Duodenal mucosa (tissue), 2 donors: ENCODE data around the gene CXCL6.

ENCODE experiments used
- H3K27ac ChIP-seq: one replicate; pipeline ENCODE4 v1.7.0; 2013; ENCODE audit warnings: low read depth, low read length
- H3K27me3 ChIP-seq, 2 donors: one replicate each; pipeline ENCODE4 v1.7.0; 2013; ENCODE audit warnings: low read length in 2 of 2, control low read depth in 1 of 2; ENCODE audit not compliant: insufficient read depth in 2 of 2, control insufficient read depth in 1 of 2
- H3K36me3 ChIP-seq, 2 donors: one replicate each; pipeline ENCODE4 v1.7.0; 2013; ENCODE audit warnings: low read length in 2 of 2, control low read depth in 1 of 2; ENCODE audit not compliant: insufficient read depth in 2 of 2, control insufficient read depth in 1 of 2
- H3K4me1 ChIP-seq, 2 donors: one replicate each; pipeline ENCODE4 v1.7.0; 2013; ENCODE audit warnings: low read length in 2 of 2, control low read depth in 1 of 2; ENCODE audit not compliant: insufficient read depth in 2 of 2, control insufficient read depth in 1 of 2
- H3K4me3 ChIP-seq, 2 donors: one replicate each; pipeline ENCODE4 v1.7.0; 2013; ENCODE audit warnings: low read length in 2 of 2, low read depth in 1 of 2
- H3K9ac ChIP-seq, 2 donors: one replicate each; pipeline ENCODE4 v1.7.0; 2013; ENCODE audit warnings: low read length in 2 of 2, low read depth in 1 of 2
- H3K9me3 ChIP-seq, 2 donors: one replicate each; pipeline ENCODE4 v1.7.0; 2013; ENCODE audit warnings: low read length in 2 of 2, control low read depth in 1 of 2; ENCODE audit not compliant: control insufficient read depth in 1 of 2

Gene CXCL6

DNA sequence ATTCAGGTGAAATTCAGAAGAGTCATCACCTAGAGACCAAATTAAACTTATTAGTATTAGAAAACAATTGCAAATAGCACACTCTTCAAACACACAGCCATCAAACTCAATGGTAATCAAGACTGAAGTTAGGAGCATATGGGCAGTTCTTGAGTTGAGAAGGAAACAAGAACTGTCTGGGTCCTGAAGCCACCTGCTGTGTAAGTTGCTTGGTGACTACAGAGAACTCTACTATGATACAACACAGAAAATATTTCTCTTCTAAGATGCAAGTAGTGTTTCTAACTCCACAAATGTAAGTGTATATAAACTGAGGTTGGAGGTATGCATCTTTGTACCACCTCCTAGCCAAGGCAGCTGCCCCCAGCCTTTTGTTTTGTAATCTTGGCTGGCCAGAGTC lies 16.3 kb downstream of the CXCL6 start:
- Histone ChIP-seq H3K27me3 (peaks cover 0 to 3% of the 10 kb centered on the region in 2 donors), H3K4me3 (peak overlapping the region in 1 of 2 donors; percentile 48), H3K36me3 (no peaks in the 10 kb centered on the region)

GRCh38 chr4:73853246-73853704 lies 16.8 kb downstream of the CXCL6 start, which contains the start of gene PF4V1:
PF4V1 (plus strand) TSS chr4:73853296; CDS start chr4:73853363, 67 bp downstream.
- H3K4me3 ChIP-seq, result peak within 1 kb of the TSS; percentile 44 to 48

More for the DNA sequence above, 16.3 kb downstream of the CXCL6 start:
- Histone ChIP-seq H3K9ac (no peak overlapping the region), H3K4me1 (peaks cover 6 to 8% of the 10 kb centered on the region in 2 donors), H3K27ac (no peak overlapping the region), H3K9me3 (no peaks in the 10 kb centered on the region)

DNA sequence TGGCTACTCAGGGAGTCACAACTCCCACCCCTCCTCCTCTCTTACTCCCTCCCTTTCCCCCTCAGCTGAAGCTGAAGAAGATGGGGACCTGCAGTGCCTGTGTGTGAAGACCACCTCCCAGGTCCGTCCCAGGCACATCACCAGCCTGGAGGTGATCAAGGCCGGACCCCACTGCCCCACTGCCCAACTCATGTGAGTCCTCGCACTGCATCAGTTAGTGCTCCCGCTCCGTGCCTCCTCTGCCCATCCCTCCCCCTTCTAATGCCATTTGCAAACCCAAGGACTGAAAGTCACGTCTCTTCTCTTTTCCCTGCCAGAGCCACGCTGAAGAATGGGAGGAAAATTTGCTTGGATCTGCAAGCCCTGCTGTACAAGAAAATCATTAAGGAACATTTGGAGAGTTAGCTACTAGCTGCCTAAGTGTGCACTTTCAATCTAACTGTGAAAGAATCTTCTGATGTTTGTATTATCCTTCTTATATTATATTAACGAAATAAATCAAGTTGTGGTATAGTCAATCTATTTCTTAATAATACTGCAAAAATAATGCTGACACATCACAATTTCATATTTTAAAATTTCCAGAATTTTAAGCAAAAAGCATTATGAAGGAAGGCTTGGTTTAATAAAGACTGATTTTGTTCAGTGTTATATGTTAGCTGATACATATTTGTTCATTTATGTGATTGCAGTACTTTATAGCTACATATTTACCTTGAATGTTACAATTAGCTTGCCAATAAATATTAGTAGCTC lies 17.4 kb downstream of the CXCL6 start:
- Histone ChIP-seq H3K9ac (no peak overlapping the region), H3K9me3 (no peaks in the 10 kb centered on the region), H3K4me3 (peak overlapping the region; percentile 44 to 48)

More at GRCh38 chr4:73853246-73853704, 16.8 kb downstream of the CXCL6 start, which contains the start of gene PF4V1:
- Histone ChIP-seq H3K36me3 (no peaks in the 10 kb centered on the region), H3K4me1 (peaks cover 6 to 8% of the 10 kb centered on the region in 2 donors), H3K27me3 (peaks cover 0 to 3% of the 10 kb centered on the region in 2 donors), H3K9ac (no peak within 1 kb of the TSS), H3K27ac (no peak within 1 kb of the TSS), H3K9me3 (no peaks in the 10 kb centered on the region)

GRCh38 chr4:73855406-73855805 lies 18.9 kb downstream of the CXCL6 start:
- no peaks in the 10 kb centered on the region for H3K36me3 ChIP-seq
- no peak overlapping the region for H3K4me3 ChIP-seq
- H3K4me1 ChIP-seq, result peaks cover 8 to 16% of the 10 kb centered on the region in 2 donors
- no peak overlapping the region for H3K9ac ChIP-seq
- H3K9me3 ChIP-seq, result no peaks in the 10 kb centered on the region
- no peak overlapping the region for H3K27ac ChIP-seq
- H3K27me3 ChIP-seq, result peaks cover 0 to 3% of the 10 kb centered on the region in 2 donors

More for the DNA sequence above, 17.4 kb downstream of the CXCL6 start:
- Histone ChIP-seq H3K27ac (no peak overlapping the region), H3K27me3 (peaks cover 0 to 3% of the 10 kb centered on the region in 2 donors), H3K36me3 (no peaks in the 10 kb centered on the region), H3K4me1 (peaks cover 6 to 8% of the 10 kb centered on the region in 2 donors)

DNA sequence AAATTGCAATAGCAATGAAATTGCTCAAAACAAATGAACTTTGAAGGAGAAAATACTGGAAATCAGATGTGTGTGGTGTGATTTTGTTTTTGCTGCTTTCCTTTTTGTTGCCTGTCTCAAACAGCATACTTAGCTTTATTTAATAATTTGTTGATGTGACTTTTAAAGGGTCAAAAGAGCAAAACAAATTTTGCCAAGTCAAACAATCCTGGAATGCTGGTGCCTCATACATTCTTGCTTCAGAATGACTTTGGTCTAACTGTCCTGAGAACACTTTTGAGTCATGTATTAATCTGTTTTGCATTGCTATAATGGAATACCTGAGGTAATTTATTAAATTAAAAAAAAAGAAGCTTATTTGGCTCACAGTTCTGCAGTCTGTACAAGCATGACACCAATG lies 20.0 kb downstream of the CXCL6 start:
- Histone ChIP-seq H3K4me3 (no peak overlapping the region), H3K4me1 (peaks cover 8 to 16% of the 10 kb centered on the region in 2 donors), H3K9ac (no peak overlapping the region), H3K27me3 (peaks cover 0 to 3% of the 10 kb centered on the region in 2 donors), H3K9me3 (no peaks in the 10 kb centered on the region), H3K27ac (no peak overlapping the region), H3K36me3 (no peaks in the 10 kb centered on the region)

GRCh38 chr4:73859614-73860088 lies 23.2 kb downstream of the CXCL6 start:
- Histone ChIP-seq H3K4me3 (no peak overlapping the region), H3K27me3 (no peaks in the 10 kb centered on the region), H3K9me3 (no peaks in the 10 kb centered on the region), H3K9ac (no peak overlapping the region), H3K4me1 (peaks cover 0 to 10% of the 10 kb centered on the region in 2 donors), H3K27ac (no peak overlapping the region), H3K36me3 (no peaks in the 10 kb centered on the region)

GRCh38 chr4:73860181-73860580 lies 23.7 kb downstream of the CXCL6 start:
- H3K9ac ChIP-seq, result no peak overlapping the region
- peaks cover 0 to 10% of the 10 kb centered on the region in 2 donors for H3K4me1 ChIP-seq
- H3K27ac ChIP-seq, result no peak overlapping the region

DNA sequence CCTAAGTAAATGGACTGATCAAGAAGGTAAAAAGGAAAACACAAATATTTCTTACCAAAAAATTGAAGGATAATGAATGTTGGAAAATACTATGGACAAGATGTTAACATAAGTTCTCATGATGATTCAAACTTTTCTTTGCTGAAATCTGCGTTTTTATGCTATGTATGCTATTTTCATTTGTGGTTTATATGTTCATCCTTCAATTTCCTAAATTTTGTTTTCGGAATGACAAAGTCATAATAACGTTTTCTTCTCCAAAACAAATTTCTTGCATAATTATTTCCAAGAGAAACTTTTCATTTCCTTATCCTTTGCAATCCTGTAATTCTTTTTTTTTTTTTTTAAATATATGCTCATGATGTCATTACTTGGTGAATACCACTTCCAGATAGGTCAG lies 24.4 kb downstream of the CXCL6 start:
- Histone ChIP-seq H3K4me3 (no peak overlapping the region), H3K4me1 (peaks cover 0 to 13% of the 10 kb centered on the region in 2 donors), H3K27ac (no peak overlapping the region), H3K9ac (no peak overlapping the region), H3K9me3 (no peaks in the 10 kb centered on the region), H3K36me3 (no peaks in the 10 kb centered on the region), H3K27me3 (no peaks in the 10 kb centered on the region)

More at GRCh38 chr4:73860181-73860580, 23.7 kb downstream of the CXCL6 start:
- H3K27me3 ChIP-seq, result no peaks in the 10 kb centered on the region
- no peak overlapping the region for H3K4me3 ChIP-seq
- no peaks in the 10 kb centered on the region for H3K36me3 ChIP-seq
- H3K9me3 ChIP-seq, result no peaks in the 10 kb centered on the region

GRCh38 chr4:73862322-73862721 lies 25.8 kb downstream of the CXCL6 start:
- no peak overlapping the region for H3K27ac ChIP-seq
- H3K9ac ChIP-seq, result no peak overlapping the region

GRCh38 chr4:73864365-73864764 lies 27.9 kb downstream of the CXCL6 start:
- Histone ChIP-seq H3K36me3 (no peaks in the 10 kb centered on the region), H3K27ac (no peak overlapping the region), H3K4me1 (peaks cover 3 to 14% of the 10 kb centered on the region in 2 donors), H3K4me3 (no peak overlapping the region), H3K9me3 (no peaks in the 10 kb centered on the region), H3K9ac (no peak overlapping the region), H3K27me3 (no peaks in the 10 kb centered on the region)

More at GRCh38 chr4:73862322-73862721, 25.8 kb downstream of the CXCL6 start:
- H3K9me3 ChIP-seq, result no peaks in the 10 kb centered on the region
- no peak overlapping the region for H3K4me3 ChIP-seq
- peaks cover 0 to 18% of the 10 kb centered on the region in 2 donors for H3K4me1 ChIP-seq
- no peaks in the 10 kb centered on the region for H3K27me3 ChIP-seq
- no peaks in the 10 kb centered on the region for H3K36me3 ChIP-seq
